HT1080 (cell line): ENCODE measurements around the gene SORCS3. TPM values are rescaled to one million over a fixed set of nuclear protein-coding genes. Genes with fewer than 3 reads are reported as not detected.

ENCODE experiments used
- DNase-seq: peaks from one replicate; pipeline ENCODE4 v3.0.0-alpha.2; 2015; ENCODE audit warnings: low read depth
- total RNA-seq: library from RNA; depleted of rRNA; stranded (reverse); fragments of >200 nt; shearing (Covaris generic); gene quantifications from 2 replicates; pipeline ENCODE4 v1.2.3, GENCODE V29; 2014

The SORCS3 gene
- total RNA-seq, 1 experiment from 2014 or later: 0.05 TPM

- no peak for DNase-seq
Observed at GRCh38 chr10:104908581-104908980, 267.5 kb downstream of the SORCS3 start.

- DNase-seq: no peak
Observed at GRCh38 chr10:104910712-104911111, 269.6 kb downstream of the SORCS3 start.

- DNase-seq: no peak
Observed at GRCh38 chr10:104913390-104913789, 272.3 kb downstream of the SORCS3 start.

DNA sequence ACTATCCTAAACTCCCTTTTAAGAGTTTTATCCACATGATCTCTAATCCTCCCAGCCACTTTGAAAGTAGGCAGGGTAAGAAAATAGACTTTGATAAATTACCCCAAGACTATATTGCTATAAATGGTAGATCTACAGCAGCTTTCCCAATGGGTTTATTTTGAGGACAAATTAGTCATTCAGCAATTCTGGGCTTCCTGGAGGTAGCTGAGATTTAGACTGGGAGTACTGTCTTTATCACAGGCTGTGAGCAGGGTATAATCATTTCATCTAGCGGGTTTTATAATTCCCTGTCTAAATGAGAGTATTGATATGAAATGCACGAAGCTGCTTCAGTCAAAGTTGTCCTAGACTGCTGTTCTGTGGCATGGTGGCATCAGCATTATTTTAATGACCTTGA is 279.4 kb downstream of the SORCS3 start:
- no peak for DNase-seq

DNA sequence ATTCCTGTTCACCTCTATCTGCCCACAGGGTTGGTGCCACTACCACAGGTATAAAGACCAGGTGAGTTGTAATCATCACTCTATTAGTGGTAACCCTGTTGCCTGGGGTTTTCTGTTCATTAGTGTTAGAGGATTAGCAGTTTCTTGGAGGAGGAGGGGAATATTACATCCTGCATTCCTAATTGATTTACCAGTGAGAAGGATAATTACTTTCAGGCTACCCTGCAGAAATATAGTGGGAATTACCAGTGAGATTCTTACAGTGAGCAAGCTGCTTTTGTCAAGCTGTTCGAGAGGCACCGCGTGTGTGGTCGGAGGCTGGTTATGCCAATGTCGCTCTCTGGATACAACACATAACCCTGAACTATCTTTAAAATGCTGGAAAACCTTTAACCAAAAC is 280.7 kb downstream of the SORCS3 start:
- DNase-seq: no peak

DNA sequence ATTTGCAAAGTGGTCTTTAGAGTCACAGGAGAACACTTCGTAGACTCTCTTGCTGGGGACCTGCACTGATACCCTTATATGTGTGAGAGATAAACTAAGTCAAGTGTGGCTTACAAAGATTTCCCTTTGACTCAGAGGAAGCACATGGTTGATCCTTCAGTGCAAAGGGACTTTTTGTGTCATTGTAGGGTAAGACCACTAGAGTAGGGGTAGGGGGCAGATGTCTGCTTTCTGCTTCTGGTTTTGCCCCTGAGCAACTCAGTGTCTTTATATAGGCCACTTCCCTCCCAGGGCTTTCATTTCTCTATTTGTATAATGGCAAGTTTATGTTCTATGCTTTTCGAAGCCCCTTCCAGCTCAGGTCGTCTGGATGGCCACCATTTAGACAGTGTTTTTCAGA is 281.7 kb downstream of the SORCS3 start:
- DNase-seq: no peak

DNA sequence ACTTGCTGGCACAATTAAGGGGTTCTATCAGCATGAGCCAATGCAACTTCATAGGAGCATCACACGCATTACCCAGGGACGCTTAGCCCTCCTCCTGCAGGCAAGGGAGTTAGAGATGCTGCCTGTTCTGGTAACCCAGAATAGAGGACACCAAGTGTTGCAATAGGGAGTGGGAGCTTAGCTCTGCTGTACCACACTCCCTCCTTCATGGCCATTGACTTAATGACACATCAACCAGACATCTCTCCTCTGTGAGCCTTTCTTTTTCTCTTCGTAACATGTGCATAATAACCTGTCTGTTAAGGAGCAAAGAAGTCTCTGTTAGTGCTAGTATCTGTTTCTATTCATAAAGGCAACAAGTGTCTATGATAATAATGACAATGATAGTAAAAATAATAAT is 282.4 kb downstream of the SORCS3 start:
- DNase-seq: peak; percentile 21

GRCh38 chr10:104924101-104924795 is 283.2 kb downstream of the SORCS3 start:
- no peak for DNase-seq

GRCh38 chr10:104925232-104925851 is 284.3 kb downstream of the SORCS3 start:
- DNase-seq: peak; percentile 43

DNA sequence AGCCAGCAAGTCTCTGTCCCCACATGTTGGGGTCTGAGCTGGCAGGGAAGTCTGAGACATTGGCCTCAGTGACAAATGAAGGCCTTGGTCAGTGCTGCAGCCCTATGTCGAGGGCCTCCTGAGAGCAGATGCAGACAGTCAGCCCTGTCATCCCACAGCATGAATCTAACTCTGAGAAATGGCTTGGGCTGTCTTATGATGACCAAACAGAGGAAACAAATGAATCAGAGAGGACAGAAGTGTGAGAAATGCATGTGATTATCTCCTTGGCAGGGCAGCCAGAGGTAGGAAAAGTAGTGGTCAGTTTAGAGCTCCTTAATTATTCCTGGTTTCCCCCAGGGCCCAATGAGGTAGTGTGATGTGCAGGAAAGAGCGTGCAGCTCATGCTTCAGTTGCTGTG is 287.6 kb downstream of the SORCS3 start:
- DNase-seq: peak; percentile 32

DNA sequence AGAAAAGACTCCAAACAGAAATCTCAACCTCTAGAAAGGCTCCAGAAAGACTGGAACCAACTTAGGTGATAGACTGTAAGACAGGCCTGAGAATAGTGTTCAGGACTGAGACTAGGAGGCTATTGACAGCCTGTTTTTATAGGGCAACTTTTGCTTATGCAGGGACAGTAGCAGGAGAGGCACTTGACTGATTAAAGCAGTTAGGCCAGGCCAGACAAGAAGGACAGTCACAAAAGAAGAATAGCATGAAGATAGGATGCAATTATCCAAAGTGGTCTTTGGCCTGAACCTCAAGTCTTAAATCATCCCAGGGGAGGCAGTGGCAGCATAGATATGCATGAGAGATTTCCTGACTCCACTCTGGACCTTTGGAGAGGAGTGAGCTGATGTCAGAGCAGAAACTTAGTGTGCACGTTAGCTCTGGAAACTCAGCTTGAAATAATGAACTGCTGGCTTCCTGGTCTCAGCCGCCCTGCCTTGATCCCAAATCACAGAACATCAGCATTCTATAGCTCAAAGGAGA is 290.6 kb downstream of the SORCS3 start:
- no peak for DNase-seq

DNA sequence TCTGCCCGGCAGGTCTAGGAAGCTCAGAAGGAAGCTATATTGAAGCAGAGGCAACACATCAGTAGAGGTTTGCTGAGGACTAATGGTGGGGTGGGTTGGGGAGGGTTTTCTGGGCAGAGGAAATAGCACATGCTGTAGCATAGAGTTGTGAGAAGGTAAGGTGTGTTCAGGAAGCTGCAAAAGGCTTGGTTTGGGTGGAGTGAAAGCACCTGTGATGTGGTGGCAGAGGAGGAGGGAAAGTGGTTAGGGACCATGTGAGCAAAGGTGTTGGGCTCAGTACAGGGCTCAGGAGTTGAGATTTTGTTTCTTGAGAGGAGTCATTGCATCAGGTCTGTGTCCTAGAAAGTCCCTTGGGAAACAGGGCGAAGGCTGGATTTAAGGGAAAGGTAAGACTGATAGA is 294.6 kb downstream of the SORCS3 start:
- DNase-seq: no peak

GRCh38 chr10:104937567-104937966 is 296.5 kb downstream of the SORCS3 start:
- DNase-seq: peak; percentile 99

DNA sequence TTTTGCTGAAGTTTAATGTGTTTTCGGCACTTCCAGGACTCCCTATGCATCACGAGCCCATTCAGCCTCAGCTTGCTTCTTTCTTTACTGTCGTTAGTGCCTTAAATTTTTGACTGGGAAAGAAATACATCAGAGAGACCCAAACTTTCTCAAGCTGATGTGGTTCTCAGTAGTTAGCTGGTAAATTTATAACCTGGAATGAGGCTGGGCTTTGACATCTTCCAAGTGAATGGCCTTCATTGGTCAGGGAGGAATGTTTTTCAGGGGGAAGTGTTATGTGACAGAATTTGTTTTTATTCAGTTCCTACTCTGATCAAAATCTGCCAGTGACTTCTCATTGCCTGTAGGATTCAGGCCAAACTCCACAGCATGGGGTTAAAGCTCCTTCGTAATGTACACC is 296.9 kb downstream of the SORCS3 start:
- no peak for DNase-seq

DNA sequence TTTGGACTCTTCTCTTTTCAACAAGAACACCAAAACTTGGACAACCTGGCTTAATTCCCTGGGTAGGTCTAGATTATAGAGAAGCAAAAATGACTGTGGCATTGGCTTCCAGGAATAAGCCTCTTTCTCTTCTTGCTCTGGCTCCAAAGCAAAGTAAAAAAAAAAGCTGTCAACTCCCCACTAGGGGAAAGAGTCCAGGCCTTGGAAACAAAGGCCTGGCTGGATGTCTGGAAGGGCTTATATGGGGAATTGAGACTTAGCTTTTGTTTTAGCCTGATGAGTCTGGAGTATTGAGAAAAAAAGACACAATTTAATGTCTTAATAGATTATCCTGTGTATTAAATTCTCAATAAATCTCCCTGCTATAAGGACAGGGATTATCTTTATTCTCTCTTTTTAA is 300.6 kb downstream of the SORCS3 start:
- no peak for DNase-seq

DNA sequence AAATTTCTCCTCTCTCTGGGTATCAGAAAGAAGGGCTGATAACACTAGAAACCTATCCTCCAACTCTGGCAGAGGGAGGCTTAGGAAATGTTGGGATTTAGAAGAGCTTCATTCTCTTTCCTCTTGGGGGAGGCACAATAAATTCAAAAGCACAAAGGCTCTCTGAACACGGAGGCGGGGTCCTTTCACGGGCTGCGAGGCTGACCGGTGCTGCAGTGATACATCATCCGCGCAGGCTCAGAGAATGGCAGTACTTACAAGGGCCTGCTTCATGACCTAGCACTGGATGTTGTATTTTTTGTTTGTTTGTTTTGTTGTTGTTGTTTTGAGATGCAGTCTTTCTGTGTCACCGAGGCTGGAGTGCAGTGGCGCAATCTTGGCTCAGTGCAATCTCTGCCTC is 306.2 kb downstream of the SORCS3 start:
- no peak for DNase-seq

DNA sequence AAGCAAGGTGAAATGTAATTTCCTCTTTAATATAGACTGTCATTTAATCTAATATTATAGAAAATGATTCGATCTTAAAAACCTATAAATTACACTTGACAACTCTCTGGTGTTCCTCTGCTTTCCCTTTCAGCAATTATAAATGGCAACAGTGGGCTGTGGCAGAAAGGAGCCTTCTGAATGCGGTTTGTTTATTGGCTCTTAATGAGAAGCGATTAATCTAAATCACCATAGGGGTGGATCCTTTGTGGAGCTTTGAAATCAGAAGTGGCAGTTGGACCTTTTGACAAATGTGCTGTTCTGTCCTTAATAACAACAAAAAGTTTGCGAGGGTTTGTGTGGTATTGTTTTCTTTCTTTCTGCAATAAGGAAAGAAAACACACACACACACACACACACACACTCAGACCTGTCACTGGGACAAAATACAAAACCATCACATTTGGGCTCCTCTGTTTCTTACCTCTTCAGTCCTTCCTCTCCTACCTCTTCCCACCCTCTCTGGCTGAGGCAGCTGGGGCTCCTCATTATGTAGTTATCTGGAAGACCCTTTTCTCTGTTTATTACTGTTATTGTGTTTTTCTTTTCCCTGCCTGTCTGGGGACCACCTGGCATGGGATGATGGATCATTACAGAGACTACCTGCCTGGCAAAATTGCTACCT is 316.2 kb downstream of the SORCS3 start:
- no peak for DNase-seq

DNA sequence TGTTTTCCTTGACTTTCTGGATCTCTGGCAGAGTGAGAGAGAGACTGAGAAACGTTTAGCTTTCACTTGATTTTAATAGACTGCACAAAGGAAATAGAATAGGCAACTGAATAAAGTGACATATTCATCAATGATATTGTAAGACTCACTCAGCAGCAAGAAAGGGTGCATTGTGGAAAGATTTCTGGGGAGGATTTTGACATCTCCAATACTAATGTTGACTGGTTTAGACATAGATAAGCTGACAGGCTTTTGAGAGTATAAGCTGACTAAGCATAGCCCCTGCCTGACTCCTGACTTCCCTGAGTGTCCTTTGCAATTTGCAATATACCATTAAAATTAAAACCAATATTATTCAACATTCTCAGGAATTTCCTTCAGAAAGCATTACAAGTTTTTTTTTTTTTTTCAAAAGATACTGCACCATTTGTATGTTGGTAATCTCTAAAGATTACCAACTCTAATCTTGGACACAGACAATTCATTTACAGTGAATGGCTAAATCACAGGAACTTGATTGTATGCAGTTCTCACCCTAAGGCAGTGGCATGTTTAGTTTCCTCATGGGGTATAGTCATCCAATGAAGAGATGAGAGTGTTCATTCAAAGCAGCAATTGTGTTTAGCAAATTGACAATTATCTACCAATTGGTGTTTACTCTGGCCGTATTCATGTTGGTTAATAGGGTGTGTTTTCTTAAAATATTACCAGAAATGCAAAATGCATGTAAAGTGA is 325.6 kb downstream of the SORCS3 start:
- no peak for DNase-seq

GRCh38 chr10:104980368-104980767 is 339.3 kb downstream of the SORCS3 start:
- DNase-seq: no peak

DNA sequence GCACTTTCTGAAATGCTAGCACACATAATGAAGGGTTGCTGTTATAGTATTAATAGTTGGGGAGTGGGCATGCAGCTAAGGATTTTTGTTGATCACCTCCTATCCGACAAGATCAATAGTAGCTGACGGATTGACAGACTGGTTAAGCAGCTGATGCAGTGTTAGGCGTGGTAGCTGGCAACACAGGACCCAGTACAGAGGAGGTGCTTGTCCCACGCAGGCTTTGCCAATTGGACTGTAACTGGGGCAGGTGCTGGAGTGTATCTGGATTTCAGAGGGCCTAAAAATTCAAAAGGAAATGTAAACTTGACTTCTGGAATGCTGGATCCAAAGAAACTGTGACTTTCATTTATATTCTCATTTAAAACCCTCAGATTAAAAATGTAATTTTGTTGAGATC is 340.9 kb downstream of the SORCS3 start:
- DNase-seq: no peak

DNA sequence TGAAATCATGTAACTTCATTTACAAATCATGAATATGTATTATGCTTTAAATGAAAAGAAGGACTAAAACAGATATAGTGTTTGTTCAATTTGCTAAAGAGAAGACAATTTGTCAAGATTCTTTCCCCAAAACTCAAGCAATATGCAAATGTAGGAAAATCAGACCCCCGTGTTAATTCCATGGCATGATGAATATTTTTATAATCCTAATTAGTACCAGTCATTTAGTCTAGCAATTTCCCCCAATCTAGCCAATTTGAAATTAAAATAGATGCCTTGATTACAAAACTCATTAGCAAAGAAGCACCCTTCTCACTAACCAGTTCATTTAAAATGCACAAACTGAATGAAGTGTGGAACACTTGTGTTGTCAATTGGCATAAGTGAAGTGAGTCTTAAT is 347.6 kb downstream of the SORCS3 start:
- no peak for DNase-seq

GRCh38 chr10:104989880-104990279 is 348.8 kb downstream of the SORCS3 start:
- no peak for DNase-seq
